HFFc6 (cell line): ENCODE results near the gene TREML4. TPM values are rescaled to one million over a fixed set of nuclear protein-coding genes. Genes with fewer than 3 reads are reported as not detected.
A peak's percentile ranks its signal among the peaks of the same experiment; 100 is the strongest.
"Not testable (repeated sequence)": the region's sequence is repeated elsewhere in the genome, so short reads cannot be mapped to it uniquely, and the experiment has no call there.

Source experiments
- DNase-seq: peaks from one replicate; pipeline ENCODE4 v3.0.0-alpha.2; 2018
- H3K27ac Mint-ChIP-seq: 2 replicates; pipeline ENCODE4 v1.8.0; 2020; ENCODE audit warnings: mild to moderate bottlenecking, mixed read lengths
- H3K27me3 Mint-ChIP-seq: 2 replicates; pipeline ENCODE4 v1.8.0; 2021; ENCODE audit warnings: mild to moderate bottlenecking, moderate library complexity, mixed read lengths; ENCODE audit not compliant: insufficient read depth
- H3K36me3 Mint-ChIP-seq: 2 replicates; pipeline ENCODE4 v1.8.0; 2021; ENCODE audit warnings: low read depth, mixed read lengths
- H3K4me1 Mint-ChIP-seq: 2 replicates; pipeline ENCODE4 v1.8.0; 2020; ENCODE audit warnings: low read depth, mixed read lengths
- H3K4me3 Mint-ChIP-seq: 2 replicates; pipeline ENCODE4 v1.8.0; 2020; ENCODE audit warnings: mild to moderate bottlenecking, moderate library complexity, mixed read lengths
- H3K9me3 Mint-ChIP-seq: 2 replicates; pipeline ENCODE4 v1.8.0; 2020; ENCODE audit warnings: mild to moderate bottlenecking, mixed read lengths
- CTCF ChIP-seq: fragments of 200-600 bp; sonication (generic); IDR thresholded peaks from 2 replicates; pipeline ENCODE4 v1.5.0; 2021; ENCODE audit warnings: antibody characterized with exemption, mild to moderate bottlenecking
- total RNA-seq, 6 experiments: library from RNA; stranded (reverse); fragmentation: NEBNext Ultra II Directional; extraction: Animal tissue kit (Norgen Biotek cat#: 25700); gene quantifications; 2 replicates in 1 of 6; 3 replicates in 5 of 6; pipeline ENCODE4 v1.2.3, GENCODE V29; 2021

Gene TREML4
- total RNA-seq, 6 experiments from 2014 or later, result not detected

GRCh38 chr6:41186031-41186562 is 42.1 kb upstream of the TREML4 start:
- Mint-ChIP-seq H3K27ac (no peak overlapping the region), H3K4me3 (no peak overlapping the region), H3K36me3 (no peaks in the 10 kb centered on the region), H3K9me3 (peaks cover 11% of the 10 kb centered on the region), H3K27me3 (peaks cover 28% of the 10 kb centered on the region), H3K4me1 (no peaks in the 10 kb centered on the region)
- no peak for TF ChIP-seq CTCF
- no peak for DNase-seq

GRCh38 chr6:41187924-41188886 is 39.9 kb upstream of the TREML4 start:
- no peak overlapping the region for H3K27ac Mint-ChIP-seq
- DNase-seq, result no peak
- H3K4me3 Mint-ChIP-seq, result no peak overlapping the region
- no peaks in the 10 kb centered on the region for H3K36me3 Mint-ChIP-seq
- H3K27me3 Mint-ChIP-seq, result peaks cover 22% of the 10 kb centered on the region
- no peaks in the 10 kb centered on the region for H3K4me1 Mint-ChIP-seq
- no peak for TF ChIP-seq CTCF
- peaks cover 11% of the 10 kb centered on the region for H3K9me3 Mint-ChIP-seq

- not testable (repeated sequence) for DNase-seq
- H3K27me3 Mint-ChIP-seq, result peaks cover 22% of the 10 kb centered on the region
Measured at GRCh38 chr6:41189046-41189445, 39.1 kb upstream of the TREML4 start.

GRCh38 chr6:41189967-41190366 is 38.2 kb upstream of the TREML4 start:
- H3K27ac Mint-ChIP-seq, result no peak overlapping the region
- DNase-seq, result no peak
- H3K4me3 Mint-ChIP-seq, result no peak overlapping the region
- peaks cover 11% of the 10 kb centered on the region for H3K9me3 Mint-ChIP-seq
- no peak for TF ChIP-seq CTCF
- H3K27me3 Mint-ChIP-seq, result peaks cover 22% of the 10 kb centered on the region
- no peaks in the 10 kb centered on the region for H3K36me3 Mint-ChIP-seq
- H3K4me1 Mint-ChIP-seq, result no peaks in the 10 kb centered on the region

More at GRCh38 chr6:41189046-41189445, 39.1 kb upstream of the TREML4 start:
- H3K9me3 Mint-ChIP-seq, result peaks cover 11% of the 10 kb centered on the region
- H3K4me3 Mint-ChIP-seq, H3K36me3 Mint-ChIP-seq, H3K4me1 Mint-ChIP-seq, H3K27ac Mint-ChIP-seq: not testable (repeated sequence)

GRCh38 chr6:41190791-41191190 is 37.4 kb upstream of the TREML4 start:
- no peak overlapping the region for H3K4me3 Mint-ChIP-seq
- H3K9me3 Mint-ChIP-seq, result peaks cover 11% of the 10 kb centered on the region
- TF ChIP-seq CTCF, result no peak
- H3K36me3 Mint-ChIP-seq, result no peaks in the 10 kb centered on the region
- peaks cover 18% of the 10 kb centered on the region for H3K27me3 Mint-ChIP-seq
- H3K4me1 Mint-ChIP-seq, result no peaks in the 10 kb centered on the region
- DNase-seq, result no peak
- no peak overlapping the region for H3K27ac Mint-ChIP-seq

- Mint-ChIP-seq H3K36me3 (no peaks in the 10 kb centered on the region), H3K4me3 (no peak overlapping the region), H3K9me3 (peaks cover 11% of the 10 kb centered on the region), H3K4me1 (no peaks in the 10 kb centered on the region), H3K27me3 (peaks cover 13% of the 10 kb centered on the region), H3K27ac (no peak overlapping the region)
- peak; percentile 77 for TF ChIP-seq CTCF
- no peak for DNase-seq
Measured at GRCh38 chr6:41191569-41191968, 36.6 kb upstream of the TREML4 start.
